HG03280 (cell line): ENCODE measurements around the gene MAML2.

Source experiments
- ATAC-seq: cut with Tn5 transposase; IDR thresholded peaks from one replicate; pipeline ENCODE4 v1.9.1; 2021; ENCODE audit warnings: mild to moderate bottlenecking, moderate library complexity; ENCODE audit not compliant: unreplicated experiment

Gene MAML2

GRCh38 chr11:96242971-96243647 lies 99.9 kb downstream of the MAML2 start:
- ATAC-seq: peak; percentile 94

GRCh38 chr11:96242191-96242847 lies 100.7 kb downstream of the MAML2 start:
- ATAC-seq: no peak

GRCh38 chr11:96241331-96241841 lies 101.6 kb downstream of the MAML2 start:
- no peak for ATAC-seq

GRCh38 chr11:96238563-96239135 lies 104.3 kb downstream of the MAML2 start:
- no peak for ATAC-seq

- ATAC-seq: no peak
These were observed 105.2 kb downstream of the MAML2 start for GRCh38 chr11:96237766-96238266.

- ATAC-seq: peak; percentile 95
These were observed 107.2 kb downstream of the MAML2 start for GRCh38 chr11:96235751-96236150.

GRCh38 chr11:96234866-96235441 lies 108.0 kb downstream of the MAML2 start:
- ATAC-seq: no peak

GRCh38 chr11:96232132-96232531 lies 110.9 kb downstream of the MAML2 start:
- no peak for ATAC-seq

GRCh38 chr11:96230686-96231085 lies 112.3 kb downstream of the MAML2 start:
- ATAC-seq: no peak

GRCh38 chr11:96229354-96229977 lies 113.5 kb downstream of the MAML2 start:
- ATAC-seq: no peak

GRCh38 chr11:96228910-96229309 lies 114.1 kb downstream of the MAML2 start:
- no peak for ATAC-seq

GRCh38 chr11:96228473-96228891 lies 114.5 kb downstream of the MAML2 start:
- ATAC-seq: no peak

- ATAC-seq: no peak
These were observed 115.8 kb downstream of the MAML2 start for GRCh38 chr11:96227244-96227643.

GRCh38 chr11:96223083-96223482 lies 119.9 kb downstream of the MAML2 start:
- ATAC-seq: no peak

- no peak for ATAC-seq
These were observed 120.9 kb downstream of the MAML2 start for GRCh38 chr11:96222102-96222501.

GRCh38 chr11:96221244-96222070 lies 121.5 kb downstream of the MAML2 start:
- no peak for ATAC-seq

GRCh38 chr11:96219981-96220623 lies 122.9 kb downstream of the MAML2 start:
- ATAC-seq: no peak

GRCh38 chr11:96218901-96219300 lies 124.1 kb downstream of the MAML2 start:
- ATAC-seq: no peak

- ATAC-seq: no peak
These were observed 125.0 kb downstream of the MAML2 start for GRCh38 chr11:96218006-96218405.

- no peak for ATAC-seq
These were observed 125.8 kb downstream of the MAML2 start for GRCh38 chr11:96217206-96217605.
